GM23338 (cell line): ENCODE data around the gene LY6G6D. TPM values are rescaled to one million over a fixed set of nuclear protein-coding genes. Genes with fewer than 3 reads are reported as not detected.

Experiments used
- ATAC-seq: fragments of 200-7000 bp; cut with Tn5 transposase; 3 replicates; pipeline ENCODE4 v1.9.1; 2020
- DNase-seq: peaks from one replicate; pipeline ENCODE4 v3.0.0-alpha.2; 2015; ENCODE audit warnings: low spot score
- H2AFZ ChIP-seq: fragments of 200-600 bp; sonication (generic); 2 replicates; pipeline ENCODE4 v1.8.0; 2016; ENCODE audit warnings: antibody characterized with exemption, mild to moderate bottlenecking, moderate library complexity
- H3F3A ChIP-seq: fragments of 200-600 bp; sonication (generic); replicated peaks from 2 replicates; pipeline ENCODE4 v1.8.0; 2017; ENCODE audit warnings: antibody characterized with exemption, mixed run types, low read depth
- H3K27ac ChIP-seq: fragments of 200-600 bp; sonication (generic); 2 replicates; pipeline ENCODE4 v1.6.1; 2016; ENCODE audit warnings: low read depth
- H3K27me3 ChIP-seq: fragments of 200-600 bp; sonication (generic); 2 replicates; pipeline ENCODE4 v1.8.0; 2016; ENCODE audit warnings: mild to moderate bottlenecking, mixed run types, moderate library complexity; ENCODE audit not compliant: insufficient read depth
- H3K36me3 ChIP-seq: fragments of 200-600 bp; sonication (generic); 2 replicates; pipeline ENCODE4 v1.8.0; 2016; ENCODE audit warnings: mild to moderate bottlenecking; ENCODE audit not compliant: insufficient read depth
- H3K4me1 ChIP-seq: fragments of 200-600 bp; sonication (generic); 2 replicates; pipeline ENCODE4 v1.8.0; 2016; ENCODE audit warnings: mild to moderate bottlenecking, moderate library complexity; ENCODE audit not compliant: insufficient read depth
- H3K4me2 ChIP-seq: fragments of 200-600 bp; sonication (generic); 2 replicates; pipeline ENCODE4 v1.7.1; 2017; ENCODE audit warnings: mixed run types
- H3K4me3 ChIP-seq: fragments of 200-600 bp; sonication (generic); 2 replicates; pipeline ENCODE4 v1.6.1; 2016; ENCODE audit warnings: mixed run types
- H3K79me2 ChIP-seq: fragments of 200-600 bp; sonication (generic); replicated peaks from 2 replicates; pipeline ENCODE4 v1.8.0; 2017; ENCODE audit warnings: mild to moderate bottlenecking; ENCODE audit not compliant: insufficient read depth
- H3K9me2 ChIP-seq: fragments of 200-600 bp; sonication (generic); 2 replicates; pipeline ENCODE4 v1.8.0; 2017; ENCODE audit not compliant: insufficient read depth
- H4K20me1 ChIP-seq: fragments of 200-600 bp; sonication (generic); replicated peaks from 2 replicates; pipeline ENCODE4 v1.8.0; 2017; ENCODE audit warnings: mild to moderate bottlenecking; ENCODE audit not compliant: insufficient read depth
- H3K27ac Mint-ChIP-seq: 2 replicates; pipeline ENCODE4 v1.8.0; 2020; ENCODE audit warnings: inconsistent platforms, mild to moderate bottlenecking, moderate library complexity, mixed read lengths
- H3K27me3 Mint-ChIP-seq: 3 replicates; pipeline ENCODE4 v1.8.0; 2022; ENCODE audit warnings: low read depth, mild to moderate bottlenecking, moderate library complexity, mixed read lengths, inconsistent platforms; ENCODE audit not compliant: insufficient read depth, poor library complexity
- H3K36me3 Mint-ChIP-seq: 3 replicates; pipeline ENCODE4 v1.8.0; 2021; ENCODE audit warnings: low read depth, mild to moderate bottlenecking, inconsistent platforms, moderate library complexity, mixed read lengths
- H3K4me1 Mint-ChIP-seq: 3 replicates; pipeline ENCODE4 v1.8.0; 2020; ENCODE audit warnings: mild to moderate bottlenecking, inconsistent platforms, mixed read lengths
- H3K4me3 Mint-ChIP-seq: 3 replicates; pipeline ENCODE4 v1.8.0; 2021; ENCODE audit warnings: moderate library complexity, mild to moderate bottlenecking, inconsistent platforms, mixed read lengths
- H3K9me3 Mint-ChIP-seq: 3 replicates; pipeline ENCODE4 v1.8.0; 2020; ENCODE audit warnings: moderate library complexity, mild to moderate bottlenecking, inconsistent platforms, mixed read lengths
- CREB1 ChIP-seq: fragments of 250-450 bp; sonication (Bioruptor Pico); IDR thresholded peaks from 2 replicates; pipeline ENCODE4 v1.5.0; 2020; ENCODE audit warnings: low read depth, mild to moderate bottlenecking, moderate library complexity
- EZH2 ChIP-seq: fragments of 200-600 bp; sonication (generic); IDR thresholded peaks from one replicate; pipeline ENCODE4 v1.8.0; 2017; ENCODE audit warnings: antibody characterized with exemption, mild to moderate bottlenecking, low read depth; ENCODE audit not compliant: unreplicated experiment
- EZH2phosphoT487 ChIP-seq: fragments of 200-600 bp; sonication (generic); IDR thresholded peaks from one replicate; pipeline ENCODE4 v1.8.1; 2018; ENCODE audit warnings: antibody characterized with exemption; ENCODE audit not compliant: unreplicated experiment
- JUNB ChIP-seq: IDR thresholded peaks from one replicate; pipeline ENCODE4 v1.6.1; 2016; ENCODE audit warnings: antibody characterized with exemption; ENCODE audit not compliant: unreplicated experiment
- NANOG ChIP-seq: IDR thresholded peaks from 2 replicates; pipeline ENCODE4 v1.6.1; 2016; ENCODE audit warnings: antibody characterized with exemption, borderline replicate concordance
- POLR2AphosphoS5 ChIP-seq: IDR thresholded peaks from 2 replicates; pipeline ENCODE4 v1.6.1; 2016; ENCODE audit warnings: antibody characterized with exemption, low read depth
- STAT1 ChIP-seq: IDR thresholded peaks from one replicate; pipeline ENCODE4 v1.6.1; 2016; ENCODE audit warnings: antibody characterized with exemption; ENCODE audit not compliant: unreplicated experiment
- ZNF331 ChIP-seq: fragments of 250-450 bp; sonication (Bioruptor Pico); IDR thresholded peaks from 2 replicates; pipeline ENCODE4 v1.5.0; 2020; ENCODE audit warnings: low read depth, mild to moderate bottlenecking, moderate library complexity
- ZNF462 ChIP-seq: fragments of 250-450 bp; sonication (Bioruptor Pico); IDR thresholded peaks from 2 replicates; pipeline ENCODE4 v1.5.0; 2020; ENCODE audit warnings: mild to moderate bottlenecking, moderate library complexity
- polyA plus RNA-seq: library from polyadenylated mRNA; unstranded; fragments of >200 nt; fragmentation: Nextera tagmentation; extraction: Ambion mirVana; gene quantifications from 2 replicates; pipeline ENCODE4 v1.2.1, GENCODE V29; 2016
- total RNA-seq: library from RNA; depleted of rRNA; stranded (reverse); fragments of >200 nt; shearing (Covaris generic); gene quantifications from 2 replicates; pipeline ENCODE4 v1.2.3, GENCODE V29; 2014
- TF ChIP-seq, protein P1 (sequence below): IDR thresholded peaks from 2 replicates; pipeline ENCODE4 v1.6.1; 2016; ENCODE audit warnings: antibody characterized with exemption
- TF ChIP-seq, protein P2 (sequence below), 2 experiments: fragments of 200-600 bp in 1 of 2; sonication (generic) in 1 of 2; conservative IDR thresholded peaks; 2 replicates each; pipeline versions ENCODE4 v1.5.1 to v1.6.1; 2016 to 2017; ENCODE audit warnings: antibody characterized with exemption in 2 of 2, low read depth in 2 of 2, mild to moderate bottlenecking in 2 of 2, moderate library complexity in 1 of 2

LY6G6D gene
- total and polyA plus RNA-seq, 2 experiments from 2014 or later = not detected

- Histone ChIP-seq H3F3A (peaks cover 18% of the 10 kb centered on the region; the same call in 1 of the 2 replicates), H3K79me2 (peaks cover 46% of the 10 kb centered on the region), H3K4me3 (peak within 1 kb of the TSS; percentile 97), H3K27ac (peak within 1 kb of the TSS; percentile 94), H3K27me3 (no peaks in the 10 kb centered on the region), H3K9me2 (no peaks in the 10 kb centered on the region), H3K36me3 (peaks cover 41% of the 10 kb centered on the region), H3K4me2 (peak within 1 kb of the TSS; percentile 98), H2AFZ (peak within 1 kb of the TSS; percentile 1; the same call in 1 of the 2 replicates), H3K4me1 (peaks cover 22% of the 10 kb centered on the region), H4K20me1 (peaks cover 12% of the 10 kb centered on the region)
- TF ChIP-seq ZNF462 (CRISPR knock-in tag) = no peak
- TF ChIP-seq POLR2AphosphoS5 = peak; percentile 63
- no peak for TF ChIP-seq NANOG
- no peak for TF ChIP-seq JUNB
- TF ChIP-seq, protein P1, sequence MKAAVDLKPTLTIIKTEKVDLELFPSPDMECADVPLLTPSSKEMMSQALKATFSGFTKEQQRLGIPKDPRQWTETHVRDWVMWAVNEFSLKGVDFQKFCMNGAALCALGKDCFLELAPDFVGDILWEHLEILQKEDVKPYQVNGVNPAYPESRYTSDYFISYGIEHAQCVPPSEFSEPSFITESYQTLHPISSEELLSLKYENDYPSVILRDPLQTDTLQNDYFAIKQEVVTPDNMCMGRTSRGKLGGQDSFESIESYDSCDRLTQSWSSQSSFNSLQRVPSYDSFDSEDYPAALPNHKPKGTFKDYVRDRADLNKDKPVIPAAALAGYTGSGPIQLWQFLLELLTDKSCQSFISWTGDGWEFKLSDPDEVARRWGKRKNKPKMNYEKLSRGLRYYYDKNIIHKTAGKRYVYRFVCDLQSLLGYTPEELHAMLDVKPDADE = peak; percentile 91
- no peak for TF ChIP-seq EZH2phosphoT487
- TF ChIP-seq, protein P2, sequence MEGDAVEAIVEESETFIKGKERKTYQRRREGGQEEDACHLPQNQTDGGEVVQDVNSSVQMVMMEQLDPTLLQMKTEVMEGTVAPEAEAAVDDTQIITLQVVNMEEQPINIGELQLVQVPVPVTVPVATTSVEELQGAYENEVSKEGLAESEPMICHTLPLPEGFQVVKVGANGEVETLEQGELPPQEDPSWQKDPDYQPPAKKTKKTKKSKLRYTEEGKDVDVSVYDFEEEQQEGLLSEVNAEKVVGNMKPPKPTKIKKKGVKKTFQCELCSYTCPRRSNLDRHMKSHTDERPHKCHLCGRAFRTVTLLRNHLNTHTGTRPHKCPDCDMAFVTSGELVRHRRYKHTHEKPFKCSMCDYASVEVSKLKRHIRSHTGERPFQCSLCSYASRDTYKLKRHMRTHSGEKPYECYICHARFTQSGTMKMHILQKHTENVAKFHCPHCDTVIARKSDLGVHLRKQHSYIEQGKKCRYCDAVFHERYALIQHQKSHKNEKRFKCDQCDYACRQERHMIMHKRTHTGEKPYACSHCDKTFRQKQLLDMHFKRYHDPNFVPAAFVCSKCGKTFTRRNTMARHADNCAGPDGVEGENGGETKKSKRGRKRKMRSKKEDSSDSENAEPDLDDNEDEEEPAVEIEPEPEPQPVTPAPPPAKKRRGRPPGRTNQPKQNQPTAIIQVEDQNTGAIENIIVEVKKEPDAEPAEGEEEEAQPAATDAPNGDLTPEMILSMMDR (conservative IDR thresholded peaks at IDR 0.05; ENCODE audit: low read depth in 2 of 2) = no peak
- TF ChIP-seq EZH2 = no peak
- TF ChIP-seq CREB1 (CRISPR knock-in tag) = peak; percentile 80
- TF ChIP-seq STAT1 = no peak
- no peak for TF ChIP-seq ZNF331 (CRISPR knock-in tag)
- Mint-ChIP-seq H3K9me3 (no peaks in the 10 kb centered on the region; the same call in 2 of the 3 replicates), H3K36me3 (peaks cover 85% of the 10 kb centered on the region), H3K27ac (peak within 1 kb of the TSS; percentile 98), H3K27me3 (peaks cover 14% of the 10 kb centered on the region), H3K4me1 (peaks cover 34% of the 10 kb centered on the region), H3K4me3 (peak within 1 kb of the TSS; percentile 93)
- DNase-seq = peak; percentile 100
- peak; percentile 86 for ATAC-seq
Observed at GRCh38 chr6:31665501-31666336, 49.4 kb upstream of the LY6G6D start, which contains the start of gene CSNK2B. Gene CSNK2B (plus strand): TSS chr6:31666080. CDS start chr6:31666832, 752 bp downstream.
